ENCODE results near the gene ACAD10.

- TF ChIP-seq CTCF (IDR thresholded peaks at IDR 0.05) (no peak), POLR2AphosphoS5 (IDR thresholded peaks at IDR 0.05) (no peak)
These were observed 487 bp upstream of the ACAD10 start for GRCh38 chr12:111685322-111685810.
